Measurements from ENCODE around the gene RPL29.
"Not testable (repeated sequence)": the region's sequence is repeated elsewhere in the genome, so short reads cannot be mapped to it uniquely, and the experiment has no call there.

RPL29 gene

GRCh38 chr3:52004906-52005395 lies 9.3 kb upstream of the RPL29 start:
- DNase-seq = no peak

GRCh38 chr3:52004163-52004787 lies 8.6 kb upstream of the RPL29 start:
- no peak for DNase-seq

GRCh38 chr3:52002748-52003147 lies 7.1 kb upstream of the RPL29 start:
- DNase-seq = no peak

- peak; percentile 32 to 56 for DNase-seq
These were observed 5.8 kb upstream of the RPL29 start for GRCh38 chr3:52001443-52001974.

- no peak for DNase-seq
These were observed 4.2 kb upstream of the RPL29 start for GRCh38 chr3:51999846-52000245.

GRCh38 chr3:51998774-51999173 lies 3.1 kb upstream of the RPL29 start:
- no peak for DNase-seq

GRCh38 chr3:51997935-51998596 lies 2.4 kb upstream of the RPL29 start:
- DNase-seq = no peak

- no peak for DNase-seq
These were observed 1.5 kb upstream of the RPL29 start for GRCh38 chr3:51997172-51997571.

- DNase-seq = no peak
These were observed 1.2 kb downstream of the RPL29 start for GRCh38 chr3:51994530-51994929.

GRCh38 chr3:51993657-51994056 lies 2.0 kb downstream of the RPL29 start:
- not testable (repeated sequence) for DNase-seq

- no peak for DNase-seq
These were observed 3.5 kb downstream of the RPL29 start for GRCh38 chr3:51992017-51992682.

- DNase-seq = not testable (repeated sequence)
These were observed 5.2 kb downstream of the RPL29 start for GRCh38 chr3:51990501-51990971.

GRCh38 chr3:51988286-51989146 lies 7.2 kb downstream of the RPL29 start:
- DNase-seq = no peak

GRCh38 chr3:51987568-51987967 lies 8.1 kb downstream of the RPL29 start:
- DNase-seq = no peak

- DNase-seq = no peak
These were observed 9.4 kb downstream of the RPL29 start for GRCh38 chr3:51986010-51986947.

- DNase-seq = no peak
These were observed 10.6 kb downstream of the RPL29 start for GRCh38 chr3:51985063-51985462.

- DNase-seq = no peak
These were observed 11.4 kb downstream of the RPL29 start for GRCh38 chr3:51984269-51984647.

- DNase-seq = no peak
These were observed 12.0 kb downstream of the RPL29 start for GRCh38 chr3:51983578-51984268.

- peak; percentile 17 to 74 for DNase-seq
These were observed 12.7 kb downstream of the RPL29 start, which contains the start of gene ACY1 for GRCh38 chr3:51982838-51983577. TSS of gene ACY1 (plus strand) at chr3:51983535. CDS start at chr3:51984065, 530 bp downstream.

GRCh38 chr3:51982352-51982837 lies 13.3 kb downstream of the RPL29 start:
- DNase-seq = no peak
